Erythroblast (primary cell): Measurements from ENCODE around the gene ANKAR.

ENCODE experiments used
- GATA1 ChIP-seq: IDR thresholded peaks from 2 replicates; pipeline ENCODE4 v1.6.1; 2011; ENCODE audit warnings: low read depth, mild to moderate bottlenecking, control low read depth, low read length, moderate library complexity
- POLR2A ChIP-seq: IDR thresholded peaks from 2 replicates; pipeline ENCODE4 v1.6.1; 2011; ENCODE audit warnings: mild to moderate bottlenecking, low read length

DNA sequence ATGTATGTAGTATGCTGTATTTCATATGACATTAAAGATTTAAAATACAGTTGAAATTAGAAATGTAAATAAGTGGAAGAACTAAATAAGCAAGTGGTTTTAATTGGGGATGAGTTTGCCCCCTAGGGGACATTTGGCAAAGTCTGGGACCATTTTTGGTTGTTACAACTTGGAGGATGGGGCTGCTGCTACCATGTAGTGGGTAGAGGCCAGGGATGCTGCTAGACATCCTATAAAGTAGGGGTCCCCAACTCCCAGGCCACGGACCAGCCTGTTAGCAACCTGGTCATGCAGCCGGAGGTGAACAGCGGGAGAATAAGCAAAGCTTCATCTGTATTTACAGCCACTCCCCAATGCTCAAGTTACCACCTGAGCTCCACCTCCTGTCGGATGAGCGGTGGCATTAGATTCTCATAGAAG, 41.1 kb upstream of the ANKAR start:
- TF ChIP-seq POLR2A (no peak), GATA1 (no peak)
